ENCODE measurements around the gene FGF22.

Gene FGF22

GRCh38 chr19:677601-678436, 38.1 kb downstream of the FGF22 start:
- no peak for DNase-seq (ENCODE audit: low read depth in 2 of 3, low spot score in 1 of 3)

DNA sequence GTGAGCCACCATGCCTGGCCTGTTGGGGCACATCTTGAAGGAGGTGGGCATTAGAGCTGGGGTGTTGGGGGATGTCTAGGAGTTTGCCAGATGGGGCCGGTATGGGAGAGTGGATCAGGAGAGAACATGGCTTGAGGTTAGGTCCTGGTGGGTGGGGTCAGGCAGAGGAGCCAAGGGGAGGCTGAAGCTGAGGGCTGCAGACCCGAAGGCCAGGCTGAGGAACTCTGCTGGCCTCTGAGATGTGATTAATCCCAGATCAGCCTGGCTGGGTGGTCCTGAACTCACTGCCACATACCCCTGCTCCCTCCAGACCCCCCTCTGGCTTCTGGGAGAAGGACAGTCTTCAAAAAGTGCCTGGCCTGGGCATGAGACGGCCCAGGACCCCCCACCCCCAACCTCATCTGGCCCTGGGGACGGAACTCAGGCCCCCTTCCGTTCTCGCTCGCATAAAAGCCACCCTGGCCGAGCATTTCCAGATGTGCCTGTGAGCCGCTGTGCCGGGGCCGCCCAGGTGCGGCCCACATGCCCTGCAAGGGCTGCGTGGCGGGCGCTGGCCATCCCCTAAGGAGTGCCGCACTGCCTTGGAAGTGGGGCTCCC, 39.2 kb downstream of the FGF22 start:
- no peak for DNase-seq (ENCODE audit: low read depth in 2 of 3, low spot score in 1 of 3)

DNA sequence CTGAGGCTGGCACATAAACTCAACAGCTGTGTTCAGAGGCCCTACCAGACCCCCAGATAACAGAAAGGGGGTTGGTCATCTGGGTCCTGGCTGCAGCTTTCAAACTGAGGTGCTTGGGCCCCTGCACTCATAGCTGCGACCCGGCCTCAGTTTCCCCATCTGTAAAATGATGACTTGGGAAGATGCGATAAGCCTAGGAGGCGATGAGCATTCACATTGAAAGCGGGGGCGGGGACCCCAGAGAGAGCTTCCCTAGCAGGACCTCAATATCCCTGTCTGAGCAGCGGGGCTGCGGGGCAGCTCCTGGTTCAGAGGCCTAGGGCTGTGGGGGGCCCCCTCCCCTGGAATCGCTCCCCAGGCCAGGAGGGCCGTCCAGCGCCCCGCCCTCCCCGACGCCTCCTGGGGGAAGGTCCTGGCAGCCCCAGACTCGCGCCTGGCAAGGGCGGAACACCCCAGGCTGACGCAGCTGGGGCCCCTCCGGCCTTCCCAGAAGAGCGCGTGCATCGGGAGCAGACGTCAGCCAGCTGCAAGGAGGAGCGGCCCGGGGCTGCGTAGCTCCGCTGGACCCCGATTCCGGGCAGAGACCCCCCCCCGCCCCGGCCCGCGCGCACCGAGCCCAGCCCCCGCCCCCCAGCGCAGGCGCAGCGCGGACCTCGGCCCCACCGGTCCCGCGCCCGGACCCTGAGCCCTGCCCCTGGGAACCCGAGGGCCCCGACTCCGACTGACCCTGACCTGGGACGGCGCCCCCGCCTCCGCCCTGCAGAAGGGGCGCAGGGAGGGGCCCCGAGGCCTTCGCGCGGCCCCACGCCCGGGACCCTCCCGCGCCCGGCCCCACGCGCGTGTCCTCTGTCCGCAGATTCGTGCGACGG, 40.0 kb downstream of the FGF22 start:
- DNase-seq (ENCODE audit: low read depth in 2 of 3, low spot score in 1 of 3), result peak in 1 of 3 donors; percentile 27

- peak; percentile 99 to 100 (median 100) for DNase-seq (ENCODE audit: low read depth in 2 of 3, low spot score in 1 of 3)
These were observed 40.8 kb downstream of the FGF22 start for GRCh38 chr19:680287-681028.

DNA sequence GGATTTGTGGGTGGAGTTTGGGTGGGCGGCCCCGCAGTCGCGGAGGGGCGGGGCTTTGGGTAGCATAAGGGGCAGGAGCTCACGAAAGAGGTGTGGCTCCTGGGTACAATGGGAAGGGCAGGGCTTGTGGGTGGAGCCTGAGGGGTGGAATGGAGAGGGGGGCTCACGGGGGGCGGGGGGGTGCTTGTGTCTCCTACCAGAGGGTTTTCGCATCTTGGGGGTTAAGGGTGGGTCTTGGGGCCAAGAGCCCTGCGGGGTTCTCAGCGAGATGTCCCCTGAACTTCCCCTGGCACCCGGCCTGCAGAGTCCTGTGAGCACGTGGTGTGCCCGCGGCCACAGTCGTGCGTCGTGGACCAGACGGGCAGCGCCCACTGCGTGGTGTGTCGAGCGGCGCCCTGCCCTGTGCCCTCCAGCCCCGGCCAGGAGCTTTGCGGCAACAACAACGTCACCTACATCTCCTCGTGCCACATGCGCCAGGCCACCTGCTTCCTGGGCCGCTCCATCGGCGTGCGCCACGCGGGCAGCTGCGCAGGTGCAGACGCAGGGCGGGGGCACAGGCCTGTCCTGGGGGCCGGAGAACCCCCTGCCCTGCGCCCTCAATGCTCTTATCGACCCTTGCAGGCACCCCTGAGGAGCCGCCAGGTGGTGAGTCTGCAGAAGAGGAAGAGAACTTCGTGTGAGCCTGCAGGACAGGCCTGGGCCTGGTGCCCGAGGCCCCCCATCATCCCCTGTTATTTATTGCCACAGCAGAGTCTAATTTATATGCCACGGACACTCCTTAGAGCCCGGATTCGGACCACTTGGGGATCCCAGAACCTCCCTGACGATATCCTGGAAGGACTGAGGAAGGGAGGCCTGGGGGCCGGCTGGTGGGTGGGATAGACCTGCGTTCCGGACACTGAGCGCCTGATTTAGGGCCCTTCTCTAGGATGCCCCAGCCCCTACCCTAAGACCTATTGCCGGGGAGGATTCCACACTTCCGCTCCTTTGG, 41.6 kb downstream of the FGF22 start:
- peak in 2 of 3 donors; percentile 88 to 97 for DNase-seq (ENCODE audit: low read depth in 2 of 3, low spot score in 1 of 3)

DNA sequence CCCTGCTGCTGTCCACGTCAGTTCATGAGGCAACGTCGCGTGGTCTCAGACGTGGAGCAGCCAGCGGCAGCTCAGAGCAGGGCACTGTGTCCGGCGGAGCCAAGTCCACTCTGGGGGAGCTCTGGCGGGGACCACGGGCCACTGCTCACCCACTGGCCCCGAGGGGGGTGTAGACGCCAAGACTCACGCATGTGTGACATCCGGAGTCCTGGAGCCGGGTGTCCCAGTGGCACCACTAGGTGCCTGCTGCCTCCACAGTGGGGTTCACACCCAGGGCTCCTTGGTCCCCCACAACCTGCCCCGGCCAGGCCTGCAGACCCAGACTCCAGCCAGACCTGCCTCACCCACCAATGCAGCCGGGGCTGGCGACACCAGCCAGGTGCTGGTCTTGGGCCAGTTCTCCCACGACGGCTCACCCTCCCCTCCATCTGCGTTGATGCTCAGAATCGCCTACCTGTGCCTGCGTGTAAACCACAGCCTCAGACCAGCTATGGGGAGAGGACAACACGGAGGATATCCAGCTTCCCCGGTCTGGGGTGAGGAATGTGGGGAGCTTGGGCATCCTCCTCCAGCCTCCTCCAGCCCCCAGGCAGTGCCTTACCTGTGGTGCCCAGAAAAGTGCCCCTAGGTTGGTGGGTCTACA, 43.1 kb downstream of the FGF22 start:
- DNase-seq (ENCODE audit: low read depth in 2 of 3, low spot score in 1 of 3), result no peak

- DNase-seq (ENCODE audit: low read depth in 2 of 3, low spot score in 1 of 3), result no peak
These were observed 45.8 kb downstream of the FGF22 start for GRCh38 chr19:685454-685931.

DNA sequence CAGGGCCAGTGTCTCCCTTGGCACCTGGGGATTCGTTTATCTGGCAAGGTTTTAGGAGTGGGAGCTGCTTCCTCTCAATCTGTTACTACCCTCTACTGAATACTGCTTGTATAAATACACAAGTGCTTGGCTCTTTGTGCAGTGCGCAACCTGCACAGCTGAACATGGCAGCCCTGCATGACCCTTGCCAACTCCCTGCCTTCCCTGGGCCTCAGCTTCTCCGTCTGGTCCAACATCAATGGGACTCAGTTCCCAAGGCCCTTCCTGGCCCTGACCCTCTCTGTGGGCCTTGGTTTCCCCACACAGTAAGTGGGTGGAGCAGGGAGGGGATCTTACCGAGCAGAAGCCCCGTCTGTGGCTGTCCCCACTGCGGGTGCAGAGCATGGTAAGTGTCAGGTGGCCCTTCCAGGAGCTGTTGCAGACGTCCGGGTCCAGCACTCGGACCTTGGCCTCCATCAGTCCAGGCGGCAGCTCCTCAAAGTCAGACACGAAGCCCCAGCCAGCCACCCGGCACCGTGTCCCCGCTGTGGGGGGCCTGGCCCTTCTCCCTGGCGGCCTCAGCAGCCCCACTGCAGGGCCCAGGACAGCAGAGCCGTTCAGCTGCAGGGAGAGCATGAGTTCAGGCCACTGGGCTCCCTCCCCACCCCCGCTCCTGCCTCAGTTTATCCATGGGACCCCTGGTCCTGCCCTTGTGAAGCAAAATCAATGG, 47.1 kb downstream of the FGF22 start:
- DNase-seq (ENCODE audit: low read depth in 2 of 3, low spot score in 1 of 3), result no peak

- no peak for DNase-seq (ENCODE audit: low read depth in 2 of 3, low spot score in 1 of 3)
These were observed 48.0 kb downstream of the FGF22 start for GRCh38 chr19:687569-688166.

DNA sequence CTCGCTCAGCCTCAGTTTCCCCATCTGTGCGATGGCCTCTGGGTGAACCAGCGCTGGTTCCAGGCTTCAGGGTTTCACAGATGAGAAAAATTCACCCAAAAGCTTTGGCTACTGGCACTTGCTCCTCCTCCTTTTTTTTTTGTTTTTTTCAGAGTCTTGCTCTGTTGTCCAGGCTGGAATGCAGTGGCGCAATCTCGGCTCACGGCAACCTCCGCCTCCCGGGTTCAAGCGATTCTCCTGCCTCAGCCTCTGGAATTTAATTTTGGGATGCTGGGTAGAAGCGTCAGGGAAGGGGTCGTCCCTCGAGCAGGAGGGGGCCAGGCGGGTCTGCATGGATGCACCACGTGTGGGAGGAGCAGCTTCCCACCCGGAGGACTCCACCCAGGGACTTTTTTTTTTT, 48.5 kb downstream of the FGF22 start:
- DNase-seq (ENCODE audit: low read depth in 2 of 3, low spot score in 1 of 3), result no peak

DNA sequence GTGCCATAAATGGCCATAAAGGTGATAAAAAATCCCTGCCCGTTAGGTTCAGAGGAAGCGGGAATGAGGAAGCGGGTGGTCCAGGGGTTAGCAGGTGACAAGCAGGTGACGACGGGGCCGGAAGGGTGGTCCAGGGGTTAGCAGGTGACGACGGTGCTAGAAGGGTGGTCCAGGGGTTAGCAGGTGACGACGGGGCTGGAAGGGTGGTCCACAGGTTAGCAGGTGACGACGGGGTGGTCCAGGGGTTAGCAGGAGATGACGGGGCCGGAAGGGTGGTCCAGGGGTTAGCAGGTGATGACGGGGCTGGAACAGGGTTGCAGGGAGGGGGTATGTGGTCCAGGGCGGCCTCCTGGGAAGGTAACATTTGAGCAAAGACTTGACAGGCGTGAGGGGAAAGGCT, 49.3 kb downstream of the FGF22 start:
- no peak for DNase-seq (ENCODE audit: low read depth in 2 of 3, low spot score in 1 of 3)

- DNase-seq (ENCODE audit: low read depth in 2 of 3, low spot score in 1 of 3), result no peak
These were observed 50.5 kb downstream of the FGF22 start for GRCh38 chr19:690203-690602.

Measured in stimulated activated CD4-positive, alpha-beta T cell treated with anti-CD3 and anti-CD28 coated beads, Interleukin-12 subunit alpha, Interleukin-12 subunit beta, amount 100 ng/mL, for 48 hours (primary cell).